Anterior cingulate cortex (tissue), 58 donors: ENCODE measurements around the gene NTF4.
"Not testable (repeated sequence)": the region's sequence is repeated elsewhere in the genome, so short reads cannot be mapped to it uniquely, and the experiment has no call there.

Experiments used
- DNase-seq, 58 donors: peaks; one replicate each; lab custom pipeline; 2025; lab: John Stamatoyannopoulos, UW

Gene NTF4

GRCh38 chr19:49058562-49058961, 6.1 kb downstream of the NTF4 start:
- peak in 1 of 58 donors; percentile 10 for DNase-seq

- DNase-seq, result peak in 5 of 58 donors; percentile 1 to 6 (median 4)
These were observed 6.9 kb downstream of the NTF4 start, which contains the start of gene CGB7 for GRCh38 chr19:49057636-49058234. Gene CGB7 (minus strand): TSS chr19:49057749. CDS start chr19:49055375, 2,374 bp downstream.

- DNase-seq, result not testable (repeated sequence)
These were observed 7.6 kb downstream of the NTF4 start for GRCh38 chr19:49056902-49057596.

- DNase-seq, result peak in 6 of 58 donors; percentile 0 to 13 (median 5)
These were observed 8.3 kb downstream of the NTF4 start for GRCh38 chr19:49056101-49056901.

DNA sequence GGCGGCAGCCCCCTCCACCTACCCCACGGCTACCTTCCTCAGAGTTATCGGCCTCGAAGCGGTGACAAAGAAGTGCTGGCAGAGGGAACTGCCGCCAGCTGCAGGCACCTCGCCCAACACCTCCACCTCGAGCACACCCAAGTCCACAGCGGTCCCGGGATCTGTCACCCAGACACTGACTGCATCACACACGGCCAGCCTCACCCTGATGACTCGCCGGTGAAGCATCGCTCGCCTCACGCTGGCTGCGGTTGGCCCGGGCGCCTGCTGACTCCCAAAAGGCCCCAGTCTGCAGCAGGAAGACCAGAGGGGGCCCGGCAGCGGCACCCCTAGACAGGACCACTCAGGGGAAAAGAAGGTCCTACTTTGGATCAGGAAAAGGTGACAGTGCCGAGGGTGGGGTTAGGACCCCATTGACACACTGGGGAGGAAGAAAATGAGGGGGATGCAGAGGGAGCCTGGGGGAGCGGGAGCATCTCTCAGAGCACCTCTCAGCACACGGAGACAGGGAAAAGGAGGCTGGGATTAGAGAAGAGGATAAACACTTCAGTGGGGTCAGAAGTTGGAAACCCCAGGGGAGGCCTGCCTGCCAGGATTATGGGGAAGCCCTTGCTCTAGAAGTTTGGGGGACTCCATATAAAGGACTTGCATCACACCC, 14.1 kb downstream of the NTF4 start:
- not testable (repeated sequence) for DNase-seq

- not testable (repeated sequence) for DNase-seq
These were observed 14.8 kb downstream of the NTF4 start for GRCh38 chr19:49049834-49050233.

GRCh38 chr19:49049011-49049410, 15.6 kb downstream of the NTF4 start, which contains the start of gene CGB8:
Gene CGB8 (minus strand): TSS chr19:49049111. CDS start chr19:49048739, 372 bp downstream.
- not testable (repeated sequence) for DNase-seq

GRCh38 chr19:49043548-49043947, 21.1 kb downstream of the NTF4 start, which contains the start of gene CGB5:
Gene CGB5 (plus strand): TSS chr19:49043848. CDS start chr19:49044210, 362 bp downstream.
- DNase-seq, result not testable (repeated sequence)

- DNase-seq, result not testable (repeated sequence)
These were observed 22.0 kb downstream of the NTF4 start for GRCh38 chr19:49042666-49043065.

DNA sequence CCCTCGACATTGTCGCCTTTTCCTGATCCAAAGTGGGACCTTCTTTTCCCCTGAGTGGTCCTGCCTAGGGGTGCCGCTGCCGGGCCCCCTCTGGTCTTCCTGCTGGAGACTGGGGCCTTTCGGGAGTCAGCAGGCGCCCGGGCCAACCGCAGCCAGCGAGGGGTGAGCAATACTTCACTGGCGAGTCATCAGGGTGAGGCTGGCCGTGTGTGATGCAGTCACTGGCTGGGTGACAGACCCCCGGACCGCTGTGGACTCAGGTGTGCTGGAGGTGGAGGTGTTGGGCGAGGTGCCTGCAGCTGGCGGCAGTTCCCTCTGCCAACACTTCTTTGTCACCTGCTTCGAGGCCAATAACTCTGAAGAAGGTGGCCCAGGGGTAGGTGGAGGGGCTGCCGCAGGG, 22.4 kb downstream of the NTF4 start:
- no peak for DNase-seq

GRCh38 chr19:49039736-49040135, 24.9 kb downstream of the NTF4 start:
- DNase-seq, result not testable (repeated sequence)

DNA sequence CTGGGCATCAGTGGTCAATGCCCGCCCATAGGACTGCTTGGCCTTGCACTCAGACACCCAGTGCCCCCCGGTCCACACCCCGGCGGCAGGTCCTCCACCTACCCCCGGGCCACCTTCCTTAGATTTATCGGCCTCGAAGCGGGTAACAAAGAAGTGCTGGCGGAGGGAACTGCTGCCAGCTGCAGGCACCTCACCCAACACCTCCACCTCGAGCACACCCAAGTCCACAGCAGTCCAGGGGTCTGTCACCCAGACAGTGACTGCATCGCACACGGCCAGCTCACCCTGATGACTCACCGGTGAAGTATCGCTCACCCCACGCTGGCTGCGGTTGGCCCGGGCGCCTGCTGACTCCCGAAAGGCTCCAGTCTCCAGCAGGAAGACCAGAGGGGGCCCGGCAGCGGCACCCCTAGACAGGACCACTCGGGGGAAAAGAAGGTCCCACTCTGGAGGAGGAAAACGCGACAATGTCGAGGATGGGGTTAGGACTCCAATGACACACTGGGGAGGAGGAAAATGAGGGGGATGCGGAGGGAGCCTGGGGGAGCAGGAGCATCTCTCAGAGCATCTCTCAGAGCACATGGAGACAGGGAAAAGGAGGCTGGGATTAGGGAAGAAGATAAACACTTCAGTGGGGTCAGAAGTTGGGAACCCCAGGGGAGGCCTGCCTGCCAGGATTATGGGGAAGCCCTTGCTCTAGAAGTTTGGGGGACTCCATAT, 25.9 kb downstream of the NTF4 start:
- DNase-seq, result not testable (repeated sequence)

DNA sequence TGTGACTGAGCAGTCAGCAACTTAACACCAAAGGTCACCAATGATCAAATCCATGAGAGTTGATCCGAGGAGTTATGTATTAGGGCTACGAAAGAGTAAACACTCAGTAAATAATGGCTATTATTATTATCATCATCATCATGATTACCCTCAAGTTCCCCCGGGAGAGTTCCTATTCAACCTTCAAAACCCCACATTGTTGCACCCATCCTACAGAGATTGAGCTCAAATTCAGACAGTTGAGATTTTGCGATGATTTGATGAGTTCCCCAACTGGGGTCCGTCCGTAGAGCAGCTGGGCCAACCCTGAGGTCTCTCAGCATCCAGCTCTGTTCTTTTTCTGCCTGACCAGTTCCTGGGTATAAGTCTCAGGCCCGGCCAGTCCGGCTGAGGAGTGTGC, 26.5 kb downstream of the NTF4 start:
- DNase-seq, result not testable (repeated sequence)

DNA sequence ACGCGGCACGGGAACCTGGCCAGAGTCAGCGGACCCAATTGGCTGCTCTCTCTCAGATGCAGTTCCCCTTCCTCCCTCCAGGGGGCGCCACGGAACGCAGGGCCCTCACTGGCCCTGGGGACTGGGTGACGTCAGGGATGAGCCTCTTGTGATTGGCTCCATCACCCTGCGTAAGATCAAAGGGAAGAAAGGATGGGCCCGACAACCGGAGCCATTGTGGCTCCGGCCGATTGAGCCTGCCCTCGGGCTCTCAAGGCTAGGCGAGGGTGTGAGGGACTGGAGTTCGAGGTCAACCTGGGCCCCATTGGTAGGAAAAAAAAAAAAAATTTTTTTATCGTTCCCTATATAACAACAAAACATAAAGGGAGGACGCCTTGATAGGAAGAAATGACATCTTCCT, 27.8 kb downstream of the NTF4 start, which contains the start of gene CGB1:
CGB1 (minus strand) TSS at position 81 of the 400 bp plus-strand sequence. CDS start 184 bp downstream, outside the sequence.
- not testable (repeated sequence) for DNase-seq

GRCh38 chr19:49031642-49032301, 32.8 kb downstream of the NTF4 start, which contains the start of gene CGB2:
Gene CGB2 (plus strand): TSS chr19:49031890. CDS start chr19:49032096, 206 bp downstream.
- DNase-seq, result not testable (repeated sequence)

GRCh38 chr19:49030323-49030722, 34.3 kb downstream of the NTF4 start:
- DNase-seq, result not testable (repeated sequence)

GRCh38 chr19:49029749-49030148, 34.9 kb downstream of the NTF4 start:
- DNase-seq, result not testable (repeated sequence)

GRCh38 chr19:49028686-49029085, 35.9 kb downstream of the NTF4 start:
- DNase-seq, result not testable (repeated sequence)

DNA sequence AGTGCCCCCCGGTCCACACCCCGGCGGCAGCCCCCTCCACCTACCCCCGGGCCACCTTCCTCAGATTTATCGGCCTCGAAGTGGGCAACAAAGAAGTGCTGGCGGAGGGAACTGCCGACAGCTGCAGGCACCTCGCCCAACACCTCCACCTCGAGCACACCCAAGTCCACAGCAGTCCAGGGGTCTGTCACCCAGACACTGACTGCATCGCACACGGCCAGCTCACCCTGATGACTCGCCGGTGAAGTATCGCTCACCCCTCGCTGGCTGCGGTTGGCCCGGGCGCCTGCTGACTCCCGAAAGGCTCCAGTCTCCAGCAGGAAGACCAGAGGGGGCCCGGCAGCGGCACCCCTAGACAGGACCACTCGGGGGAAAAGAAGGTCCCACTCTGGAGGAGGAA, 39.0 kb downstream of the NTF4 start:
- DNase-seq, result not testable (repeated sequence)
